Naive thymus-derived CD4-positive, alpha-beta T cell (primary cell): Measurements from ENCODE around the gene KLHL11. TPM values are rescaled to one million over a fixed set of nuclear protein-coding genes. Genes with fewer than 3 reads are reported as not detected.
A peak's percentile ranks its signal among the peaks of the same experiment; 100 is the strongest.

Experiments
- ATAC-seq: fragments of 150-1000 bp; cut with Tn5 transposase; 2 replicates; pipeline ENCODE4 v1.10.0; 2021; ENCODE audit warnings: mild to moderate bottlenecking, moderate library complexity
- CTCF ChIA-PET: fragments of 350-600 bp; sonication (Branson Sonifier 250); formaldehyde crosslinking; loops from one replicate; lab custom pipeline; 2021; ENCODE audit warnings: antibody characterized with exemption; lab: Charles Lee
- POLR2A ChIA-PET: fragments of 350-600 bp; sonication (Branson Sonifier 250); formaldehyde crosslinking; loops from one replicate; lab custom pipeline; 2021; ENCODE audit warnings: antibody characterized with exemption, inconsistent platforms; lab: Charles Lee
- DNase-seq, 9 donors: peaks; one replicate each; pipeline versions ENCODE4 v3.0.0 to v3.0.0-alpha.2; 2020 to 2022; ENCODE audit warnings: mixed read lengths in 1 of 9
- H3K27ac ChIP-seq: one replicate; pipeline ENCODE4 v1.7.0; 2013; ENCODE audit warnings: mild to moderate bottlenecking, low read depth, low read length, moderate library complexity
- H3K27me3 ChIP-seq, 2 donors: one replicate each; pipeline ENCODE4 v1.7.0; 2013; ENCODE audit warnings: low read length in 2 of 2, mild to moderate bottlenecking in 2 of 2, moderate library complexity in 2 of 2; ENCODE audit not compliant: control insufficient read depth in 2 of 2, insufficient read depth in 2 of 2
- H3K36me3 ChIP-seq, 3 experiments: 1 replicate in 2 of 3; 2 replicates in 1 of 3; pipeline ENCODE4 v1.7.0; 2013; ENCODE audit warnings: low read length in 3 of 3, mild to moderate bottlenecking in 3 of 3, moderate library complexity in 1 of 3; ENCODE audit not compliant: insufficient read depth in 3 of 3, control insufficient read depth in 2 of 3
- H3K4me1 ChIP-seq, 2 donors: one replicate each; pipeline ENCODE4 v1.7.0; 2013; ENCODE audit warnings: low read length in 2 of 2, mild to moderate bottlenecking in 2 of 2, moderate library complexity in 1 of 2; ENCODE audit not compliant: control insufficient read depth in 2 of 2, insufficient read depth in 2 of 2
- H3K4me3 ChIP-seq: 2 replicates; pipeline ENCODE4 v1.7.0; 2013; ENCODE audit warnings: mild to moderate bottlenecking, low read length
- H3K9me3 ChIP-seq, 3 experiments: 1 replicate in 2 of 3; 2 replicates in 1 of 3; pipeline ENCODE4 v1.7.0; 2013; ENCODE audit warnings: low read length in 3 of 3; ENCODE audit not compliant: control insufficient read depth in 2 of 3
- H3K27ac Mint-ChIP-seq, 9 donors: one replicate each; pipeline ENCODE4 v1.8.0; 2020 to 2022; ENCODE audit warnings: mixed read lengths in 9 of 9, mild to moderate bottlenecking in 8 of 9, moderate library complexity in 5 of 9, inconsistent platforms in 2 of 9
- H3K27me3 Mint-ChIP-seq, 5 donors: one replicate each; pipeline ENCODE4 v1.8.0; 2021 to 2022; ENCODE audit warnings: mixed read lengths in 5 of 5, mild to moderate bottlenecking in 1 of 5
- H3K36me3 Mint-ChIP-seq, 5 donors: one replicate each; pipeline ENCODE4 v1.8.0; 2020 to 2022; ENCODE audit warnings: mixed read lengths in 5 of 5, mild to moderate bottlenecking in 3 of 5, inconsistent platforms in 1 of 5
- H3K4me1 Mint-ChIP-seq, 7 donors: one replicate each; pipeline ENCODE4 v1.8.0; 2020 to 2022; ENCODE audit warnings: mixed read lengths in 7 of 7, mild to moderate bottlenecking in 3 of 7, inconsistent platforms in 1 of 7
- H3K4me3 Mint-ChIP-seq, 10 donors: one replicate each; pipeline ENCODE4 v1.8.0; 2020 to 2022; ENCODE audit warnings: mild to moderate bottlenecking in 10 of 10, mixed read lengths in 10 of 10, moderate library complexity in 6 of 10, inconsistent platforms in 2 of 10
- H3K9me3 Mint-ChIP-seq, 11 donors: one replicate each; pipeline ENCODE4 v1.8.0; 2020 to 2022; ENCODE audit warnings: mixed read lengths in 11 of 11, mild to moderate bottlenecking in 4 of 11, inconsistent platforms in 1 of 11, moderate library complexity in 1 of 11
- intact Hi-C, 2 donors: fragments of 100-400 bp; cut with micrococcal nuclease; formaldehyde crosslinking; loops; one replicate each; pipeline ENCODE4 v1.15.1; 2023
- polyA plus RNA-seq, 2 donors: library from polyadenylated mRNA; unstranded; fragments of 300-500 nt; fragmentation: Illumina TruSeq; gene quantifications; one replicate each; pipeline ENCODE4 v1.2.3, GENCODE V29; 2021
- total RNA-seq, 6 experiments: library from RNA in 5 of 6; stranded (reverse) in 5 of 6; gene quantifications; 1 replicate in 5 of 6; 2 replicates in 1 of 6; pipeline ENCODE4 v1.2.3 and lab custom pipeline; 2021 to 2026

Gene KLHL11
- total and polyA plus RNA-seq, 7 experiments from 2014 or later = 6.7 to 25.9 (median 16.8) TPM

GRCh38 chr17:41811549-41812380 lies 53.5 kb downstream of the KLHL11 start, which contains the start of gene P3H4:
Gene P3H4, minus strand, starts transcription at chr17:41811949. Its CDS starts 34 bp downstream, at chr17:41811915.
- Histone ChIP-seq H3K27ac (peak within 1 kb of the TSS; percentile 48), H3K4me1 (peaks cover 10 to 16% of the 10 kb centered on the region in 2 donors), H3K27me3 (no peaks in the 10 kb centered on the region), H3K9me3 (no peaks in the 10 kb centered on the region), H3K4me3 (peak within 1 kb of the TSS; percentile 81), H3K36me3 (no peaks in the 10 kb centered on the region)
- peaks cover 0 to 2% (median 0%) of the 10 kb centered on the region in 11 donors for H3K9me3 Mint-ChIP-seq
- H3K4me3 Mint-ChIP-seq = peak within 1 kb of the TSS; percentile 89 to 99 (median 94)
- peak within 1 kb of the TSS in 7 of 9 donors; percentile 50 to 81 (median 68) for H3K27ac Mint-ChIP-seq
- peaks cover 0 to 4% (median 0%) of the 10 kb centered on the region in 5 donors for H3K36me3 Mint-ChIP-seq
- POLR2A ChIA-PET = interaction anchor here (0.6 to 2.2 kb wide), 5 partner anchors 20 to 587 kb away, joined by 3 to 8 read pairs (median 3); partner anchors contain the start of genes EIF1 and KLHL11
- CTCF ChIA-PET = interaction anchor here (0.5 to 3.6 kb wide), 8 partner anchors 10 to 1409 kb away, joined by 3 to 19 read pairs (median 4); no protein-coding TSS in a partner anchor
- ATAC-seq (peak; percentile 94), DNase-seq (peak; percentile 68 to 83 (median 79))
- H3K4me1 Mint-ChIP-seq = peaks cover 14 to 26% (median 21%) of the 10 kb centered on the region in 7 donors
- intact Hi-C loops = loop anchor here (1.0 to 2.0 kb wide), 6 partner anchors 25 to 123 kb away; partner anchors contain the start of genes ACLY (in 1 of the 2), EIF1 (in 1 of the 2), KLHL11 (in 1 of the 2) and NT5C3B (in 1 of the 2)
- H3K27me3 Mint-ChIP-seq = peaks cover 0 to 22% (median 0%) of the 10 kb centered on the region in 5 donors

DNA sequence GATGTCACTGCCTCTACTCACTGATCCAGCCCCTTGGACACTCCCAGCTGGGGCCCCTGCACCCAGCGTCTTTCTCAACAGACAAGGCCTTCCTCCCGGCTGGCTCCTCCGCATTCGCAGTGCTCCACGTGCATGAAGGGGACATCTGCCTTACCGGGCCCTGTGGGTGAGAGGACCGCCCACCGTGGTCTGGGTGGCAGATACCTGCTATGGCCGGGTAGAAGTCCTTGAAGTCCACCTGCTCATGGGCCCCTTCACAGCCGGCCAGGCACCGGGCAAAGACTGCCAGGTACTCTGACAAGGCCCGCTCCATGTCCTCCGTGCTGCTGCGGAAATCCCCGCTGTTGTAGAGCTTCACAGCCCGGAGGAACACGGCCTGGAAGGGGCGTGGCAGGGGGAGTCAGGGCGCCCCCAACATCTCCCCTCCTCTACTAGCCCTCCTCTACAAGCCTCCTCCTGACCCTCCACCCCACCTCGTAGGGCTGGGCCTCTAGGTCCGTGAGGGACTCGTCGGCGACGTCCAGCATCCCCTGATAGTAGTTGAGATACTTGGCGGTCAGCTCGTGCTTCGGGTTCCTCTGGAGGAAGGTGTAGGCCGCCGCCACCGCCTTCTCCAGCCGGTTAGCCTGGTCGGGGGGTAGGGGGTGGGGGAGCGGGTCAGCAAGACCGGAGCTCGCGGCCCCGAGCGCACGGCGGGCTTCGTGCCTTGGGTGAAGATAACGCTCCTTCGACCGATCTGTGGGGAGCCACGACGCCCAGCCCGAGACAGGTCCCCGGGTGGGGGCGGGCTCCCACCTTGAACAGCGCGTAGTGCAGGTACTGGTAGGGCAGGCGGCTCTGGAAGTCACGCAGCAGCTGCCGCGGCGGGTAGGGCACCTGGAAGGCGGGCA lies 54.3 kb downstream of the KLHL11 start:
- H3K27ac ChIP-seq = peak overlapping the region; percentile 48
- H3K9me3 Mint-ChIP-seq = peaks cover 0 to 2% (median 0%) of the 10 kb centered on the region in 11 donors
- peak; percentile 56 for ATAC-seq
- peak in 1 of 9 donors; percentile 18 for DNase-seq
- CTCF ChIA-PET = interaction anchor here (0.5 to 3.6 kb wide), 9 partner anchors 9 to 1746 kb away, joined by 3 to 19 read pairs (median 3); no protein-coding TSS in a partner anchor
- peaks cover 0 to 22% (median 0%) of the 10 kb centered on the region in 5 donors for H3K27me3 Mint-ChIP-seq
- peaks cover 14 to 26% (median 21%) of the 10 kb centered on the region in 7 donors for H3K4me1 Mint-ChIP-seq
- POLR2A ChIA-PET = interaction anchor here (0.6 to 2.2 kb wide), 5 partner anchors 21 to 588 kb away, joined by 3 to 8 read pairs (median 3); partner anchors contain the start of genes EIF1 and KLHL11
- peaks cover 10 to 16% of the 10 kb centered on the region in 2 donors for H3K4me1 ChIP-seq
- intact Hi-C loops = loop anchor here (1.0 to 2.0 kb wide), 6 partner anchors 25 to 122 kb away; partner anchors contain the start of genes ACLY (in 1 of the 2), EIF1 (in 1 of the 2), KLHL11 (in 1 of the 2) and NT5C3B (in 1 of the 2)
- H3K27ac Mint-ChIP-seq = no peak overlapping the region
- H3K4me3 Mint-ChIP-seq = peak overlapping the region; percentile 74 to 99 (median 82)
- peak overlapping the region; percentile 81 for H3K4me3 ChIP-seq
- H3K27me3 ChIP-seq = no peaks in the 10 kb centered on the region
- no peaks in the 10 kb centered on the region for H3K36me3 ChIP-seq
- peaks cover 0 to 4% (median 0%) of the 10 kb centered on the region in 5 donors for H3K36me3 Mint-ChIP-seq
- no peaks in the 10 kb centered on the region for H3K9me3 ChIP-seq

DNA sequence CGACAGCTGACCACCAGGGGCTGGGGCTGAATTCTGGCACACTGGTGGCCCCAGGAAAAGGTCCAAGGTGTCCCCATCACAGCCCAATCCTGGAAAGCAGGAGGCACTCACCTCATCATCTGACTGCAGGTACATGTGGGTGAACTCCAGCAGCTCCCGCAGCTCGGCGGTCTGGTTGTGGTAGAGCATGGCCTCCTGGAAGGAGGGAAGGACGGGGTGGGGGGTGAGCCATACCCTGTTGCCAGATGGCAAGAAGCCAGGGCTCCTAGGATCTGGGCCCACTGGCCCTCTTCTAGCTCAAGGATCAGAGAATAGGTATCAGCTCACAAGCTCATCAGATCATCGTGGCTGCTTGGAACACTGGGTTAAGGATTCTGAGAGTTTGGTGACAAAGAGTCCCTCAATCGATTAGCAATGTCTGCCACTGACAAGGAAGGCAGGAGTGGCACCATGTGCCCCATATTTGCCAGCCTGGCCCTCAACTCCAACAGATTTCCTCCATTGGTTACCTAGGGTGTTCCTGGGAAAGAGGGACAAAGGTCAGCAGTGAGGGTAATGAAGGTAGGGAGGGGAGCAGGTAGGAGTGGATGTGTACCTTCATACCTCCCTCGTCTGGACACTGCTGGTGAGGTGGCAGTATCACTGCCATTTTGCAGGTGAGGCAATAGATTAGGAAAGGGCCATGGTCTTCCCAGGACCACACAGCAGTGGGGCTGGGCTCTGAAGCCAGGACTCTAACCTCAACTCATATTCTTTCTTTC lies 58.4 kb downstream of the KLHL11 start:
- no peak for ATAC-seq
- intact Hi-C loops = no loop called here

More for the DNA sequence above, 58.4 kb downstream of the KLHL11 start:
- DNase-seq = no peak
- Mint-ChIP-seq H3K36me3 (peaks cover 0 to 7% (median 0%) of the 10 kb centered on the region in 5 donors), H3K4me3 (no peak overlapping the region), H3K9me3 (no peaks in the 10 kb centered on the region), H3K27me3 (peaks cover 0 to 7% (median 0%) of the 10 kb centered on the region in 5 donors), H3K27ac (no peak overlapping the region), H3K4me1 (peaks cover 7 to 17% (median 14%) of the 10 kb centered on the region in 7 donors)
- ChIA-PET POLR2A (no interaction called here), CTCF (interaction anchor here (0.6 to 0.7 kb wide), 2 partner anchors 11 to 87 kb away, joined by 3 to 6 read pairs; no protein-coding TSS in a partner anchor)
- H3K27ac ChIP-seq = no peak overlapping the region
- H3K4me1 ChIP-seq = peaks cover 9 to 10% of the 10 kb centered on the region in 2 donors
- no peaks in the 10 kb centered on the region for H3K27me3 ChIP-seq
- no peak overlapping the region for H3K4me3 ChIP-seq
- no peaks in the 10 kb centered on the region for H3K36me3 ChIP-seq
- H3K9me3 ChIP-seq = no peaks in the 10 kb centered on the region

Other genes starting within 250 kb of the KLHL11 start
- not detected for gene KRT17, start 240.8 kb downstream of the KLHL11 start, total RNA-seq
- not detected for gene KRT17, start 240.8 kb downstream of the KLHL11 start, polyA plus RNA-seq
- gene EIF1, start 176.5 kb downstream of the KLHL11 start, total RNA-seq = 1,000 to 10,000 TPM in 2 of 5 experiments, 100 to 1,000 TPM in 3; 710 to 2,222 (median 934) TPM
- 1,000 to 10,000 TPM in 1 of 2 donors, 100 to 1,000 TPM in 1; 774 to 1,284 TPM for gene EIF1, start 176.5 kb downstream of the KLHL11 start, polyA plus RNA-seq
- gene GAST, start 153.1 kb downstream of the KLHL11 start, total RNA-seq = not detected
- not detected for gene GAST, start 153.1 kb downstream of the KLHL11 start, polyA plus RNA-seq
- gene HAP1, start 130.8 kb downstream of the KLHL11 start, total RNA-seq = under 1 TPM in 1 of 5 experiments, not detected in 4; 0.08 TPM
- gene HAP1, start 130.8 kb downstream of the KLHL11 start, polyA plus RNA-seq = not detected
- gene JUP, start 78.7 kb downstream of the KLHL11 start, total RNA-seq = 1 to 10 TPM in 2 of 5 experiments, under 1 TPM in 3; 0.24 to 8.2 (median 0.57) TPM
- under 1 TPM; 0.19 to 0.25 TPM for gene JUP, start 78.7 kb downstream of the KLHL11 start, polyA plus RNA-seq
- 1 to 10 TPM; 3.6 to 7.0 (median 5.3) TPM for gene P3H4, start 53.5 kb downstream of the KLHL11 start, total RNA-seq
- gene P3H4, start 53.5 kb downstream of the KLHL11 start, polyA plus RNA-seq = 1 to 10 TPM; 3.5 to 6.5 TPM
- under 1 TPM in 2 of 5 experiments, not detected in 3; 0.34 to 0.76 TPM for gene FKBP10, start 52.4 kb downstream of the KLHL11 start, total RNA-seq
- gene FKBP10, start 52.4 kb downstream of the KLHL11 start, polyA plus RNA-seq = not detected
- 10 to 100 TPM; 26.8 to 41.7 (median 37.2) TPM for gene NT5C3B, start 29.2 kb downstream of the KLHL11 start, total RNA-seq
- gene NT5C3B, start 29.2 kb downstream of the KLHL11 start, polyA plus RNA-seq = 10 to 100 TPM; 41.9 to 66.7 TPM
- gene KLHL10, start 27.6 kb downstream of the KLHL11 start, total RNA-seq = not detected
- gene KLHL10, start 27.6 kb downstream of the KLHL11 start, polyA plus RNA-seq = not detected
- gene ACLY, start 53.5 kb upstream of the KLHL11 start, total RNA-seq = 100 to 1,000 TPM in 1 of 5 experiments, 10 to 100 TPM in 4; 59.2 to 154 (median 70.8) TPM
- 10 to 100 TPM; 42.7 to 51.9 TPM for gene ACLY, start 53.5 kb upstream of the KLHL11 start, polyA plus RNA-seq
- 1 to 10 TPM in 3 of 5 experiments, under 1 TPM in 1, not detected in 1; 0.16 to 4.1 (median 1.6) TPM for gene ODAD4, start 65.2 kb upstream of the KLHL11 start, total RNA-seq
- gene ODAD4, start 65.2 kb upstream of the KLHL11 start, polyA plus RNA-seq = under 1 TPM; 0.10 to 0.40 TPM
- gene CNP, start 101.4 kb upstream of the KLHL11 start, total RNA-seq = 10 to 100 TPM; 29.6 to 86.3 (median 32.5) TPM
- 10 to 100 TPM; 32.3 to 34.2 TPM for gene CNP, start 101.4 kb upstream of the KLHL11 start, polyA plus RNA-seq
- 100 to 1,000 TPM in 4 of 5 experiments, 10 to 100 TPM in 1; 99.4 to 145 (median 109) TPM for gene DNAJC7, start 152.0 kb upstream of the KLHL11 start, total RNA-seq
- gene DNAJC7, start 152.0 kb upstream of the KLHL11 start, polyA plus RNA-seq = 10 to 100 TPM; 65.4 to 77.7 TPM
- gene NKIRAS2, start 154.7 kb upstream of the KLHL11 start, total RNA-seq = 10 to 100 TPM; 14.3 to 24.0 (median 20.4) TPM
- gene NKIRAS2, start 154.7 kb upstream of the KLHL11 start, polyA plus RNA-seq = 10 to 100 TPM; 24.6 to 30.5 TPM
- 1 to 10 TPM in 1 of 5 experiments, under 1 TPM in 4; 0.10 to 1.0 (median 0.67) TPM for gene C17orf113, start 185.2 kb upstream of the KLHL11 start, total RNA-seq
- under 1 TPM; 0.14 to 0.28 TPM for gene C17orf113, start 185.2 kb upstream of the KLHL11 start, polyA plus RNA-seq
- under 1 TPM in 4 of 5 experiments, not detected in 1; 0.15 to 0.45 (median 0.23) TPM for gene ZNF385C, start 233.1 kb upstream of the KLHL11 start, total RNA-seq
- gene ZNF385C, start 233.1 kb upstream of the KLHL11 start, polyA plus RNA-seq = not detected
- 10 to 100 TPM; 36.0 to 80.5 (median 53.5) TPM for gene DHX58, start 247.3 kb upstream of the KLHL11 start, total RNA-seq
- 10 to 100 TPM; 10.1 to 24.7 TPM for gene DHX58, start 247.3 kb upstream of the KLHL11 start, polyA plus RNA-seq